Neuronal stem cell (in vitro differentiated cells): Measurements from ENCODE around the gene FOXG1.

ENCODE experiments used
- DNase-seq: peaks from one replicate; pipeline ENCODE4 v3.0.0-alpha.2; 2013; ENCODE audit warnings: low spot score
- H2AFZ ChIP-seq: one replicate; pipeline ENCODE4 v1.6.1; 2013; ENCODE audit warnings: mild to moderate bottlenecking, low read length, inconsistent platforms
- H2AK5ac ChIP-seq: 2 replicates; pipeline ENCODE4 v1.6.1; 2013; ENCODE audit warnings: low read depth, mild to moderate bottlenecking, inconsistent platforms, low read length, moderate library complexity, mixed read lengths
- H2BK120ac ChIP-seq: 2 replicates; pipeline ENCODE4 v1.6.1; 2013; ENCODE audit warnings: low read depth, mild to moderate bottlenecking, inconsistent platforms, low read length, moderate library complexity, mixed read lengths
- H2BK12ac ChIP-seq: one replicate; pipeline ENCODE4 v1.6.1; 2013; ENCODE audit warnings: low read length, inconsistent platforms
- H2BK15ac ChIP-seq: 2 replicates; pipeline ENCODE4 v1.6.1; 2013; ENCODE audit warnings: mild to moderate bottlenecking, low read length, inconsistent platforms, mixed read lengths
- H2BK5ac ChIP-seq: one replicate; pipeline ENCODE4 v1.6.1; 2013; ENCODE audit warnings: inconsistent platforms, mild to moderate bottlenecking, low read length, moderate library complexity
- H3K14ac ChIP-seq: one replicate; pipeline ENCODE4 v1.6.1; 2013; ENCODE audit warnings: low read length, inconsistent platforms
- H3K18ac ChIP-seq: 2 replicates; pipeline ENCODE4 v1.6.1; 2013; ENCODE audit warnings: low read length, inconsistent platforms
- H3K23ac ChIP-seq: 2 replicates; pipeline ENCODE4 v1.6.1; 2013; ENCODE audit warnings: low read depth, mild to moderate bottlenecking, mixed read lengths, low read length, inconsistent platforms; ENCODE audit not compliant: poor library complexity
- H3K27ac ChIP-seq: replicated peaks from 3 replicates; pipeline ENCODE4 v1.5.1; 2013; ENCODE audit warnings: low read length, inconsistent platforms
- H3K27me3 ChIP-seq, 3 experiments: 2 replicates each; pipeline ENCODE4 v1.6.1; 2013; ENCODE audit warnings: low read length in 3 of 3, mild to moderate bottlenecking in 2 of 3, inconsistent platforms in 1 of 3, low read depth in 1 of 3, mixed read lengths in 1 of 3, moderate library complexity in 1 of 3; ENCODE audit not compliant: control insufficient read depth in 3 of 3, insufficient read depth in 3 of 3
- H3K36me3 ChIP-seq, 2 donors: replicated peaks in 1 of 2; 2 replicates each; pipeline ENCODE4 v1.6.1; 2013; ENCODE audit warnings: low read length in 2 of 2; ENCODE audit not compliant: control insufficient read depth in 2 of 2, insufficient read depth in 2 of 2
- H3K4ac ChIP-seq: 2 replicates; pipeline ENCODE4 v1.6.1; 2013; ENCODE audit warnings: inconsistent platforms, mild to moderate bottlenecking, low read length, moderate library complexity
- H3K4me1 ChIP-seq, 2 donors: 1 replicate in 1 of 2; 2 replicates in 1 of 2; pipeline ENCODE4 v1.6.1; 2013; ENCODE audit warnings: low read length in 2 of 2, low read depth in 1 of 2; ENCODE audit not compliant: control insufficient read depth in 2 of 2, insufficient read depth in 1 of 2
- H3K4me2 ChIP-seq: one replicate; pipeline ENCODE4 v1.6.1; 2013; ENCODE audit warnings: mild to moderate bottlenecking, low read length, inconsistent platforms; ENCODE audit not compliant: insufficient read depth, poor library complexity, severe bottlenecking
- H3K4me3 ChIP-seq, 2 donors: 2 replicates each; pipeline ENCODE4 v1.5.1; 2013; ENCODE audit warnings: low read length in 2 of 2, mild to moderate bottlenecking in 2 of 2, inconsistent platforms in 1 of 2, moderate library complexity in 1 of 2
- H3K79me1 ChIP-seq: one replicate; pipeline ENCODE4 v1.6.1; 2013; ENCODE audit warnings: low read depth, mild to moderate bottlenecking, inconsistent platforms, low read length, moderate library complexity
- H3K9ac ChIP-seq: one replicate; pipeline ENCODE4 v1.6.1; 2013; ENCODE audit warnings: mild to moderate bottlenecking, low read depth, low read length, inconsistent platforms; ENCODE audit not compliant: poor library complexity
- H3K9me3 ChIP-seq, 2 donors: replicated peaks in 1 of 2; 2 replicates each; pipeline versions ENCODE3 to v1.6.1; 2013; ENCODE audit warnings: low read length in 2 of 2, mild to moderate bottlenecking in 2 of 2, inconsistent platforms in 1 of 2, low read depth in 1 of 2, mixed read lengths in 1 of 2, moderate library complexity in 1 of 2; ENCODE audit not compliant: control insufficient read depth in 2 of 2, insufficient read depth in 1 of 2
- H4K8ac ChIP-seq: one replicate; pipeline ENCODE4 v1.6.1; 2013; ENCODE audit warnings: low read depth, mild to moderate bottlenecking, inconsistent platforms, low read length, moderate library complexity
- H4K91ac ChIP-seq: one replicate; pipeline ENCODE4 v1.6.1; 2013; ENCODE audit warnings: low read length, low read depth, mild to moderate bottlenecking, inconsistent platforms; ENCODE audit not compliant: poor library complexity
- WGBS, 2 donors: extraction: QIAGEN DNeasy Blood & Tissue Kit; methylation state at CpG; one replicate each; pipeline ENCODE4 v1.1.7; 2013; ENCODE audit warnings: missing lambda C conversion rate in 2 of 2, mixed read lengths in 1 of 2; ENCODE audit not compliant: insufficient read length in 2 of 2, insufficient replicate concordance in 1 of 2; ENCODE audit errors: extremely low coverage in 2 of 2; 5-methylcytosine and 5-hydroxymethylcytosine counted together

The FOXG1 gene

DNA sequence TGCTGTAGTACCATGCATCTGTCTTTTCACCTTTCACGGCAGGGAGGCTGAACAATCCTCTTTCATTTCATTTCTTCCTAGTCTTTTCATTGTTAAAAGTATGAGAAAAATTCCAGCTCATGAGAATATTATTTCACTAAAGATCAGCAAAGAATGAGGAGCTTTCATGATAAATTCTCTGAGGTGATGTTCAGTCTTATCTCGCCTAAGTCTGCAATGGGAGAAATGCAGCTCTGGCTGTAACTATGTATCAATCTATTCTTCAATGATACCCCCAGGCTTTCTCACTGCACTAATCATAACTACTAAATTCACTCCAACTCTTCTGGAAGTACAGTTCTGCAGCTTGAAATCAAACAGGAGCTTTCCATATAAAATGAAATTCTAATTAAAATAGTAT, 15.7 kb downstream of the FOXG1 start:
- Histone ChIP-seq H2AK5ac (no peak overlapping the region), H3K23ac (no peak overlapping the region), H2BK15ac (no peak overlapping the region), H2AFZ (no peak overlapping the region), H3K4me2 (no peak overlapping the region), H3K9ac (no peak overlapping the region), H3K18ac (no peak overlapping the region), H2BK12ac (no peak overlapping the region), H2BK5ac (no peak overlapping the region), H3K4me1 (peaks cover 0 to 20% of the 10 kb centered on the region in 2 donors), H3K4me3 (no peak overlapping the region), H3K36me3 (peaks cover 0 to 4% of the 10 kb centered on the region in 2 donors), H3K27ac (no peak overlapping the region), H3K14ac (no peak overlapping the region), H4K91ac (no peak overlapping the region), H3K79me1 (no peaks in the 10 kb centered on the region), H2BK120ac (no peak overlapping the region), H4K8ac (no peak overlapping the region), H3K4ac (no peak overlapping the region), H3K9me3 (peaks cover 0 to 3% of the 10 kb centered on the region in 2 donors), H3K27me3 (peaks cover 0 to 72% (median 0%) of the 10 kb centered on the region in 3 experiments)
- no peak for DNase-seq
- no CpG with 5 or more reads among the region's 2 CpGs for WGBS, 2 donors

DNA sequence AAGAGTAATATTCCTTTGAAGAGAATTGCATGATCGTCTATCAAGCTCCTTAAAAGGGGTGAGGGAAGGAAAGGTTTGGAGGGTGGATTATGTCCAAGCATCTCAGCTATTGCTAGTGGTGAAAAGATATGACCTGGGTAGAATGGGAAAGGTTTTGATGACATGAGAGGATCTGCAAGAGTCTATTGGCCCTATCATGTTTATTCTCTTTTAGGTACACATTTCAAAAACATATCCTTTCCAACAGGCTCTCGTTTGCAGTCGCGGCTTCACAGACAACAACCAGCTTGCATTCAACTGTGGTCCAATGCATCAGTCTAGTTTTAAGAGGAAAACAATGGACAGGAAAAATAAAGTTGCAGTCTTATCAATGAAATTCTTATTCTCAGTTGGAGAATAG, 17.1 kb downstream of the FOXG1 start:
- H3K9me3 ChIP-seq, result peaks cover 0 to 3% of the 10 kb centered on the region in 2 donors
- H3K23ac ChIP-seq, result no peak overlapping the region
- no peak overlapping the region for H3K4ac ChIP-seq
- H3K18ac ChIP-seq, result no peak overlapping the region
- H3K79me1 ChIP-seq, result no peaks in the 10 kb centered on the region
- H3K36me3 ChIP-seq, result no peaks in the 10 kb centered on the region
- H3K27me3 ChIP-seq, result peaks cover 0 to 58% (median 0%) of the 10 kb centered on the region in 3 experiments
- H2BK5ac ChIP-seq, result no peak overlapping the region
- peaks cover 0 to 17% of the 10 kb centered on the region in 2 donors for H3K4me1 ChIP-seq
- no CpG with 5 or more reads among the region's 4 CpGs for WGBS, 2 donors
- no peak for DNase-seq
- no peak overlapping the region for H2AFZ ChIP-seq
- H3K27ac ChIP-seq, result no peak overlapping the region
- no peak overlapping the region for H2BK120ac ChIP-seq
- no peak overlapping the region for H2AK5ac ChIP-seq
- no peak overlapping the region for H3K14ac ChIP-seq
- H3K9ac ChIP-seq, result no peak overlapping the region
- H4K8ac ChIP-seq, result no peak overlapping the region
- no peak overlapping the region for H4K91ac ChIP-seq
- no peak overlapping the region for H3K4me3 ChIP-seq
- H3K4me2 ChIP-seq, result no peak overlapping the region
- no peak overlapping the region for H2BK12ac ChIP-seq
- H2BK15ac ChIP-seq, result no peak overlapping the region

DNA sequence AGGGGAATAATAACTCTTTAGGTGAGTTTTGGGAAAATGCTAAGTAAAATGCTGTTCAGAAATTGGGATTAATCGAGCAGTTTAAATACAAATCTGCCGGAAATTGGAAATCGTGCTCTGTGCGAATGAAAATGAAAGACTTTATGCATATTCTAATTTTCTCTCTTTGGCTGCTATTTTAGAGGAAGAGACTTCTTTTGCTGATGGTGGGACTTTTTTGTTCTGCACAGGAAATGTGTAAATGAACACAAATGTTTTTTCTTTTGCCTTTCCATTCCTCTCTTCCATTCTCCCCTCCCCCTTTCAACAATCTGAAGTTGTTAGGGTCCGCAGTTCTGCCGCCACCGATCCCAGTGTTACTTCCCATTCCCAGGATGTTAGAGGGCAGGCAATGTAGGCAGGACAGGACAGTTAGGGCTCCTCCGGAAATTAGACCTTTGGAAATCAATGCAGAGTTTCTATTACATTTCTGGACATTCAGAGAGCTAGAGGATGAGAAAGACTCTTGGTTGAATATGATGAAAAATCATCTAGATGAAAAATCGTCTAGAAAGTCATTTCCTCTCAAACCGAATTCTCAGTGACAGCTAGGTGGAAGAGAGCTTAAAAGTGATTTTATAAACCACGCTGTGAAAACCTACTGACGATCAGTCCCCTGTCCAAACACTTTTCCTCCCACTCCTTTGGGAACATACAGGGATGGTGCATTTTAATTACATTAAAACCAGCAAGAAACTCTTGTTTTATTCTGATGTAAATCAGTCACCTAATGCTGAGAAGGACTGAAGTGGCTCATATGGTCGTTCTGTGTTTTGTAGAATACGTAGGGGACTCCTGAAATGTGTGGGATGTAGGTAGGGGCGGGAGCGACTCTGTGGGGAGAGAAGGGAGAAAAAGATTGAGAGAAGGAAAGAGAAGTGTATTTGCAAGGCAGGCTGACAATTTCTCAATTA, 17.8 kb downstream of the FOXG1 start:
- Histone ChIP-seq H3K4me2 (peak overlapping the region; percentile 81), H4K8ac (no peak overlapping the region), H3K27me3 (peaks cover 0 to 51% (median 0%) of the 10 kb centered on the region in 3 experiments), H3K18ac (no peak overlapping the region), H3K4me1 (peaks cover 0 to 17% of the 10 kb centered on the region in 2 donors), H3K27ac (no peak overlapping the region), H3K79me1 (no peaks in the 10 kb centered on the region), H2BK12ac (no peak overlapping the region), H3K4me3 (peak overlapping the region in 1 of 2 donors; percentile 77), H3K36me3 (no peaks in the 10 kb centered on the region), H2AFZ (peak overlapping the region; percentile 89), H3K14ac (no peak overlapping the region), H2BK120ac (no peak overlapping the region), H3K9me3 (peaks cover 0 to 4% of the 10 kb centered on the region in 2 donors), H2BK5ac (no peak overlapping the region), H4K91ac (no peak overlapping the region), H2AK5ac (no peak overlapping the region), H3K23ac (no peak overlapping the region), H2BK15ac (no peak overlapping the region), H3K9ac (no peak overlapping the region), H3K4ac (no peak overlapping the region)
- no peak for DNase-seq
- no CpG with 5 or more reads among the region's 16 CpGs for WGBS, 2 donors
